HG03439 (cell line): ENCODE data around the gene PPP1R37.

Experiments
- ATAC-seq: cut with Tn5 transposase; IDR thresholded peaks from one replicate; pipeline ENCODE4 v1.9.1; 2021; ENCODE audit warnings: mild to moderate bottlenecking, moderate library complexity; ENCODE audit not compliant: unreplicated experiment

Gene PPP1R37

DNA sequence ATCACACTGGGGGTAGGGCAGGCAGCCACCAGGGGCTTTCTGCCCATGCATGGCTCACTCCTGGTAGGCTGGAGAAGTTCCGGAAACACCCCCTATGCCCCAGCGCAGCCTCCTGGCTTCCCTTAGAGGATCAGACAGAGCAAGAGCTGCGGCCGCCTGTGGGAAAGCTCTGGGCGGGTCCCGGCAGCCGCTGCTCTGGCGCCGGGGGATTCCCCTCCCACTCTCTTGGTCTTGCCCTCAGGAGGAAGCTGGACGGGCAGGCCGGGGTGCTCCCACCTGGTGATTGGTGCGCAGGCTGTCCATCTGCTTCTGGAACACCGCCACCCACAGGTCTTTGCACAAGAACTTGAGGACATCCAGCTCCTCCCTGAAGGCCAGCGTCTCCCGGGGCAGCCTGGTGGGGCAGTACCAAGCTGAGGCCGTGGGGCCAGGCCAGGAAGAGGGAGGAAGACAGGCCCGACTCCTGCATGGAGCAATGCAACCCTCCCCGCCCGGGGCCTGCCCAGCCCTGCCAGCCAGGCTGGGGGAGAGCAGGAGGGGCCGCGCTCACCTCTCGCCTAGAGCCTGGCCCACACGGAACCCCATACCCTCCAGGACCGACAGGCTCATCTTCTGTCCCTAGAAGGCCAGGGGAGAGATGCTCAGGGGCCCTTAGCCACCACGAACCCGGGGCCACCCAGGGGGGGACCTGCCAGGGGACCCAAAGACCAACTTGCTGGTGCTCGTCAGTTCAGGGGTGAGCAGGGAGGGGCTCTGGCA is 71.8 kb downstream of the PPP1R37 start:
- peak; percentile 58 for ATAC-seq

DNA sequence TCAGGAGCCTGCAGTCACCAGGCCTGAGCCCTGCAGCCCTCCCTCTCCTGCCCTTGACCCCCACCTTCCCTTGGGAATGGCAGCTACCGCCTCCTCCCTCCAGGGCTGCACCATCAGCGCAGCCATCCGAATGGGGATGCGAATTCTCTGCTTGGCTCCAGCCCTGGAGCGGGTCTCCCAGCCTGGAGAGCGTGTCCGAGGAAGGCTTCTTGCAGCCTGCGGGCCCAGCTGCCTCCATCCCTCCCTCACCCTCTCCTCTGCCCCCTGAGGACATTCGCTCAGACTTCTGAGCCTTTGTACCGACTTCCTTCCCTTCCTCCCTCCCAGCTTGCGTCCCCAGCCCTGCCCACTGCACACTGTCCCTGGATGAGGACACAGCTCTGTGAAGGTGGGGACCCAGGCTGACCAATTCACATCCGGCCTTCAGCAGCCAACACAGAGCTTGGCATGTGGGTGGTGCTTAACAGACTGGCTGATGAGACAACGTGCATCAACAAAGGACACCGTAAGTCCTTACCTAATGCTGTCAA is 73.8 kb downstream of the PPP1R37 start:
- no peak for ATAC-seq

DNA sequence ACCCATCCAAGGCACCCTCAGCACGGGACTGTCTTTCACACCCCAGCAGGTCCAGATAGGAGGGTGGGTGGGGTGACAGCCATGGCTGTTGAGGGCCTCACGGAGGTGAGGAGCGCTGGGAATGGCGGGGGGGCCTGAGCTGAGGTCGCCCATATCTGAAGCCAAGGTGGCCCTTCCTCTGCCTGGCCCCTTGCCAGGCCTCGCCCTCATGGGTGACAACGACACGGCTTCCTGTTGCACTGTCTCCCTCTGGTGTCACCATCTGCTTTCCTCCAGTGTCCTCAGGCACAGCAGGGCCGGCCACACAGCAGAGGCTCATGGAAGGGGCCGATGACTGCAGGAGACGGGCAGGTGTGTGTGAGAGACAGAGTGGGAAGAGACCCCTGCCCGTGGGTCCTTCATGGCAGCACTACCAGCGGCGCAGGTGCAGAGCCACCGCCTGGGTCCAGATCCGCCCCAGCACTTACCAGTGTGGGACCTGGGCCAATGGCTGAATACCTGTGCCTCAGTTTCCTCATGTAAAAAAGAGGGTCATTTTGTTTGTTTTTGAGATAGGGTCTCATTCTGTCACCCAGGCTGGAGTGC is 75.9 kb downstream of the PPP1R37 start:
- ATAC-seq, result no peak

DNA sequence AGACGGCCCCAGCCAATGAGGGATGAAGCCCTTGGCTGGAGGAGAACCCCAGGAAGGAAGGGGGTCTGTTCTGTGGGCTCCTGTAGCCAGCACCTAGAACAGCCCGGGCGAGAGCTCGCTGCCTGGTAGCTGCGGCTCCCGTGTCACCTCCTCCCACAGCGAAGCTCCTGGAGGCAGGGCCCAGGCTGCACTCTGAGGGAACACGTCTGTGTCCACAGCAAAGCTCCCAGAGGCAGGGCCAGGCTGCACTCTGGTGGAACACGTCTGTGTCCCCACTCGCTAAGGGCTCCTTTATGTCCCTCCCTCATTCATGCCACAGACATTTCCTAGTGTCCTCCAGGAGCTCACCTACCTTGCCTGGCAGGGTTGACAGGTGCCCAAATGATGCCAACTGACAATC is 76.6 kb downstream of the PPP1R37 start:
- ATAC-seq, result no peak

DNA sequence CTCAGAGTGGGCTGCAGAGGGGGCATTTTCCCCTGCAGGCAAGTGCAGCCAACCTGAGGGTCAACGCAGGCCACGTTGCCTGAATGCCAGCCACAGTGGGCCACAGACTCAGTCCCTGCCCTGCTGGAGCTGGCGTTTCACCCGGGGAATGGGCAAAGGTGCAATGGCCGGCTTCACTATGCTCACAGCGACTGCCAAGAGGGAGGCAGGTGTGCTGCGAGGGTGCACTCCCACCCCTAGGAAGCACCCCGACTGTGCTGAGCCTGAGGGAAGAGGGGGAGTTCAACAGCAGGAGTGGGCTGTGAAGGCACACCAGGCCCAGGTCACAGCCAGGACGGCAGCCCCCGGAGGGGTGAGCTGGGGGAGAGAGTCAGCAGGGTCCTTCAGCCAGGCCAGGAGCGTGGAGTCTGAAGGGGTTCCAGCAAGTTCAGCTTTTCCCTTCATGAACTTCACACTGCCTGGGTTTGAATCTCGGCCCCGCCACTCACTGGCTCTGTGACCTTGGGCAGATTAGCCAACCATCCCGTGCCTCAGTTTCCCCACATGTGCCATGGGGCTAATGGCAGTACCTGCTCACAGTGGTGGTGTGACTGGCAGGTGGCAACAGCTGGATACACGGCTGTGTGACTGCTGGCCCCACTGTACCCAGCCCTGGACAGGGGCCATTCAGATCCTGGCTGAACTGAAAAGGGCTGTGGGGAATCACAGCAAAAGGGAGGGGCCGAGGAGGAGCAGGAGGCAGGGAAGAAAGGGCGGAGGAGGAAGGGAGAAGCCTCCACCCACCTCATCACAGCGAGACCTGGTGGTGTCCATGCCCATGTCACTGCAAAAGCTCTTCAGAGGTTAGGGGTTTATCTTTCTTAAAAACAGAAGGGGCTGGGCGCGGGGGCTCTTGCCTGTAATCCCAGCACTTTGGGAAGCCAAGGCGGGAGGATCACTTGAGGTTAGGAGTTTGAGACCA is 77.4 kb downstream of the PPP1R37 start:
- ATAC-seq, result no peak

DNA sequence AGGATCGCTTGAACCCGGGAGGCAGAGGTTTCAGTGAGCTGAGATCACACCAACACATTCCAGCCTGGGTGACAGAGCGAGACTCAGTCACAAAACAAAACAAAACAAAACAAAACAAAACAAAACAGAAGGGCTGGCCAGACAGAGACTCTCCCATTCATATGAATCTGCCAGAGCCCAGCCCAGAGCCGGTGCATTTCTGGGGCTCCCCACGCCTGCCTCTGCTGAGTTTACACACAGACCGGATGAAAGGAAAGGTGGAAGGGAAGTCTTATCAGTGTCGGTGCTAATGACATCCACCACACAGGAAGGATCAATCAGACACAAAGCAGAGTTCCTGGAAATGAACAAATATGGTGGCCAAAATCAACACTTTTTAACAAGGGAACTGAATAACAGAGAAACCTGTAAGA is 78.2 kb downstream of the PPP1R37 start:
- ATAC-seq, result no peak

DNA sequence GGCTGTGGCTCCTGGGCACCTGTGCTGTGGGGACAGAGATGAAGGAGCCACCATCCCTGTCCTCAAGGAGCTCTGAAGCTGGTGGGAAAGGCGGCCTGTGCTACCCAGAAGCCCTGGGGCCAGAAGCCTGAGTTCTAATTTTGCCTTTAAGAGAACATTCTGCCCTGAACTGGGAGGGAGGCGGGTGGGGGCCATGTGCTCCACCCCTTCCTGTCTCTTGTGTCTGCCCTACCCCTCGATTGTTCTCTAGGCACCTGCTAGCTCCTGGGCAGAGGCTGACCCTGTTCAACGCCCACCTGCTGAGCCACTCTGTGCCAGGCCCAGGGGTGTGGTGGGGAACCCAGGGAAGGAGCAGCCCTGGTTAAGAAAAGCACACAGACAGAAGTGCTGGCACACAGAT is 79.2 kb downstream of the PPP1R37 start:
- ATAC-seq, result no peak

DNA sequence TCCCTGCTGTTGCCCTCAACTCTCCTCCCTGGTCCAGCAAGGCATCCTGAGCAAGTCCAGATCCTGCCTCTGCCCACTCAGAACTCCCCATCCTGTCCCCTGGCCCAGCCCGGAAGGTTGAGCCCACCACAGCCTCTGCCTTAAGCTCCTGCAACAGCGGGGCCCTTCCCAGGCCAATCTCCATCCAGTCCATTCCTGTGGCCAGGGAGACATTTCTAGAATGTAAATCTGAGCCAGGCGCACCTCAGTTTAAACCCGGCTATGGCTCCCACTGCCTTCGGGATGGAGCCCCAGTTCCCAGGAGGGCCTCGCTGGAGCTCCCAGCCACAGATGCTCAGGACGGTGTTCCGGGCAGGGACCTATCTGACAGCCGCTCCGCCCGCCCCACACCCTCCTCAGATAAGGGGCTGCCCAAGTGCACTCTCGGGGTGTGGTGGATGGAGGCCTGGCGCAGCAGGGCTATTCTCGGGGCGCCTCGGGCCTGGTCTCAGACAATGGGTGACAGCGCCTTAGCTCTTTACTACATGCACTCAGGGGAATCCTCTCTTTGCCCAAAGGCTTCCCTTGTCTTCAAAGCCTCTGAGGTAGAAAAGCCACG is 79.7 kb downstream of the PPP1R37 start:
- ATAC-seq, result no peak

DNA sequence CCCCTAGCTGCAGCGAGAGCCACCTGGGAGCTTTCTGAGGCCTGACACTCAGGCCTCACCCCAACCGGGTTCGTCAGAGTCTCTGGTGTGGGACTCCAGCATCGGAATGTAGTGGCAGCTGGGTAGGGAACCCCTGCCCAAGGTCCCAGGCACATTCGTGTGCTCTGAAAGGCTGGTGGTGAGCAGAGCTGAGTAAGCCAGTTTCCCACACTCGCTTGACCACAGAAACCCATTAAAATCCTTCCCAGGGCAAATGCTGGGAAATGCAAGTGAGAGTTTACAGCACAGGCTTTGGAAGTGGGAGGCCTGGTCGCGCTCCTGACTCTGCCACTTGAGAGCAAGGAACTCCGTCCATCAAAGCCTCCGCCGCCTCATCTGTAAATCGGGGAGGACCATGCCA is 80.8 kb downstream of the PPP1R37 start:
- ATAC-seq, result no peak

DNA sequence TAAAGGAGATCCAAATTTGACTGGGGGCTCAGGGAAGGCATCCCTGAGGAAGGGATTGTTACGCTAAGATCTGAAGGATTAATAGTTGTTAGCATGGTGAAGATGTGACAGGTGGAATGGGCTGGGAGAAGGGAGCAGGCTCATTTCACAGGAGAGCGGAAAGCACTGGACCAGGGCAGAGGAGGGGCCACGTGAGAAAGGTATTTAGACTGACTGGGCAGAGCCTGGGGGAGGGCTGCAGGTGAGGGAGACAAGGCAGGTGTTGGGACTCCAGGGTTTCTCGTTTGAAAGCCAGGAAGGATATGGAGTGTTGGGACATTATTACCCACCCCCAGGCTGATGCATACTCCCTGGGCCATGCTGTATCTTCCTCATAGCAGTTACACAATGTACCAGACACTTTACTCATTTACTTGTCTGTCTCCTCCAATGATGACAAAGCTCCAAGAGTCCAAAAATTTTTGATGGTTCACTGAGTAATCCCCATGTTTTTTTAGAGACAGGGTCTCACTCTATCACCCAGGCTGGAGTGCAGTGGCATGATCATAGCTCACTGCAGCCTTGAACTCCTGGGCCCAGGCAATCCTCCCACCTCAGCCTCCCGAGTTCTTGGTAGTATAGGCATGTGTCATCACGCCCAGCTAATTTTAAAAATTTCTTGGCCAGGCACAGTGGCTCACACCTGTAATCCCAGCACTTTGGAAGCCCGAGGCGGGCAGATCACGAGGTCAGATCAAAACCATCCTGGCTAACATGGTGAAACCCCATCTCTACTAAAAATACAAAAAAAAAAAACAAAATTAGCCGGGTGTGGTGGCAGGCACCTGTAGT is 82.8 kb downstream of the PPP1R37 start:
- ATAC-seq, result no peak

DNA sequence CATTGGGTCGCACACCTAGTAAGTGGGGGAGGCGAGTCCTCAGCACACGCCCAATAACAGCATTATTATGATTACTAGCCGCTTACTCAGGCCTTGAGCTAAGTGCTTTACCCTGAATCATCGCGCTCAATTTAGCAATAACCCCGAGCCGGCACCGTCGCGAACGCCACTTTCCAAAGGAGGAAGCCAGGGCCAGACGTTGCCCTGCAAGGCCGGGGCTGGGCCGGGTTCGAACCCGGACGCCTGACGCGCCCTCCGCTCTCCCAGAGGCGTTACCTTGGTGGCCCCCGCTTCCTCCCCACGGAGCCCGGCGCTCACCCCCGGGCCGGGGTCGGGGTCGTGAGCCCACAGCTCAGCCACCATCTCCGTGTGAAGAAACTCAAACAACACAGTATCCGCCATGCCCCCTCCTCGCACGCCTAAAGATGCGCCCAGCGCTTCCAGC is 84.9 kb downstream of the PPP1R37 start, which contains the start of gene TRAPPC6A:
Gene TRAPPC6A, minus strand, starts transcription at position 421 of the 445 bp plus-strand sequence. Its CDS starts 19 bp downstream, at position 402.
- peak; percentile 7 for ATAC-seq

DNA sequence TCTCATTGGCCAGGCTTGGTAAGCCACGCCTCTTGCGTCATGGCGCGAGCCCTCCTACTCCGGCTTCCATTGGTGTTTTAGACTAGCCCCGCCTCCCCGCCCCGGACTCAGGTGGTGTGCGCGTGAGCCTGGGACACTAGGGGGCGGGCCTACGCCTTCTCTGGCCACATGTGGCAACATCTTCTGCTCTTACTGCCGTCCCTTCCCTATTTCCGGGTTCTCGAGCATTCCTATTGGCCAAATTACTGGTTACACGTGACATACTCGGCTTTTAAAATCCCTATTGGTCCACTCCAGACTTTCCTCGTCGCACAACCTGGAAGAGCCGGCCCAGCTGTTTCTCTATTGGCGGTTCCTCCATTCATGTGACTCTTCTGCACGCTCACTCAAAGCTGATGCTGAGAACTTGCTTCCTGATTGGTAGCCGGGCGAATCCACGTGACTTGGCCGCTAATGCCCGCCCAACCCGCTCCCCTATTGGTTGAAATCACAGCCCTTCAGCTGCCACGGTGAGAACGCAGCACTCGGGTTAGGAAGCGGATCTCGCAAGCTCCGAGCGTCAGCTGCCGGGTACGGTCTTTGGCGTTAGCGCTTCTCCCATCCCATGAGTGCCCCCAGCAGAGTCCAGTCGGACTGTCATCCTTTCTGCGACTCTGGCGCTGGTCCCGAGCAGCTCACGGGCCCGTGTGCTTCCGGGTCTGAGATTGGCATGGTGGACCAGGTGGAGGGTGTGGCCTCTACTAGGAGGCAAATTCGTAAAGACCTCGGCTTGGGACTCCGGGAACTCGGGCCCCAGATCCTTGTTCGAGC is 85.5 kb downstream of the PPP1R37 start, which contains the start of gene BLOC1S3:
Gene BLOC1S3, plus strand, starts transcription at position 523 of the 810 bp plus-strand sequence. CDS start 513 bp downstream, outside the sequence.
- ATAC-seq, result peak; percentile 89

DNA sequence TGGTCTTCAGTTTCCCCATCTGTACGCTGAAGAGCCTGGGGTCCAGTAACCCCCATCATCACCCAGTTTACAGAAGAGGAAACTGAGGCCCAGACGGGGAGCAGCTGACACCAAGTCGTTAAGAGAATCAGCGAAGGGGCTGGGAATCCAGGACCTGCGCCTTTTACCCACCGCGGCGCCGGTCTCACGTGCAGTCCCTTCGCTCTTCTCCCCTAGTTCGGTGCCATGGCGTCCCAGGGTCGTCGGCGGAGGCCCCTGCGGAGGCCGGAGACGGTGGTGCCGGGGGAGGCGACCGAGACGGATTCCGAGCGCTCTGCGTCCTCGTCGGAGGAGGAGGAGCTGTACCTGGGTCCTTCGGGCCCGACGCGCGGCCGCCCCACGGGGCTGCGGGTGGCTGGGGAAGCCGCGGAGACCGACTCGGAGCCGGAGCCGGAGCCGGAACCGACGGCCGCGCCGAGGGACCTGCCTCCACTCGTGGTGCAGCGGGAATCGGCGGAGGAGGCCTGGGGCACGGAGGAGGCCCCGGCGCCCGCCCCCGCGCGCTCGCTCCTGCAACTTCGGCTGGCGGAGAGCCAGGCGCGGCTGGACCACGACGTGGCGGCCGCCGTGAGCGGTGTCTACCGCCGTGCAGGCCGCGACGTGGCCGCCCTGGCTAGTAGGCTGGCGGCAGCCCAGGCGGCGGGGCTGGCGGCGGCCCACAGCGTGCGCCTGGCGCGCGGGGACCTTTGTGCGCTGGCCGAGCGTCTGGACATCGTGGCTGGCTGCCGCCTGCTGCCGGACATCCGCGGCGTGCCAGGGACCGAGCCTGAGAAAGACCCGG is 86.3 kb downstream of the PPP1R37 start:
- ATAC-seq, result peak; percentile 1

DNA sequence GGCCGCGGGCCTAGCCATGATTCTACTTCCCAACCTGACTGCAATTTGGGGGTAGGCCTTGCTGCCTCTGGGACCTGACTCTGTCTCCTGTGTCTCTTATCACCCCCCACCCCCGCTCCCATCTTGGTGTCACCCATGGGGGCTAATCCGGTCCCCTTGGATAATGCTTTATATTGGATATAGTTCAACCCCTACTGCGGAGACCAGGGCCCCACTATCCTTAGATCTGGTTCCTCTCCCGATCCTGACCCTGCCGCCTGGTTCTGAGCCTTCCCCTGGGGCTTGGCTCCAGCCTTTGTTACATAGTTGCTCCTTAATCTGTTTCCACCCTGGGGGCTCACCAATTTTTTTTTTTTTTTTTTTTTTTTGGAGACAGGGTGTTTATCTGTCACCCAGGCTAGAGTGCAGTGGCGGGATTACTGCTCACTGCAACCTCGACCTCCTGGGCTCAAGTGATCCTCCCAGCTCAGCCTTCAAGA is 87.0 kb downstream of the PPP1R37 start:
- ATAC-seq, result no peak

DNA sequence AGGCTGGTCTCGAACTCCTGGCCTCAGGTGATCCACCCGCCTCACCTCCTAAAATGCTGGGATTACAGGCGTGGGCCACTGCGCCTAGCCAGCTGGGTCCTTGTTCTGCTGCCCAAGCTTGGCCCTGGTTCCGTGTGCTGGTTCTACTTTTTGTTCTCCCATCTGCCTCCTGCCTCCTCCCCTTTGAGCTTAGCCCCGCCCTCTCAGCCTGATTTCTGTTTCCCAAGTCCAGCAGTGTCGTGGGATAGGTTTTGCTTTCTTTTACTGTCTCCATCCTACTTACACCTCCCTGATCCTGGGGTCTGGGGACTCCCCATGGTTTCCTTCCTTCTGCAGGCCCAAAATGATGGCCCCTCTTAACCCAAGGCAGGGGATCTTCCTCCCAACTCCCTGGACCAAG is 88.0 kb downstream of the PPP1R37 start:
- no peak for ATAC-seq

DNA sequence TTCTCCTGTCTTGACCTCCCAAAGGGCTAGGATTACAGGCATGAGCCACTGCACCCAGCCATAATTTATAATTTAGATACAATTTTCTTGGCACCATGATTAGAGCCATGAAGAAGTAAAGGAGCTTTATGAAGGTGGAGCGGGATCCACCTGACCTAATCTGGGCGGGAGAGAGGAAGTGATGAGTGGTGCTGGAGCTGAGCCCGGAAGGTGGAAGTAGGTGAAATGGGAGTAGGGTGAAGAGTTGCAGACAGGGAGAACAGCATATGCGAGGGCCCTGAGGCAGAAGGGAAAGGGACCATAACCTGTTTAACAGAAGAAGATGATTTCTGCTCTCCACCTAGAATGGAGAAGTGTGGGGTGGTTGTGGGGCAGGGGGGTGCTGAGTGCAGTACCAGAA is 89.8 kb downstream of the PPP1R37 start:
- ATAC-seq, result no peak

DNA sequence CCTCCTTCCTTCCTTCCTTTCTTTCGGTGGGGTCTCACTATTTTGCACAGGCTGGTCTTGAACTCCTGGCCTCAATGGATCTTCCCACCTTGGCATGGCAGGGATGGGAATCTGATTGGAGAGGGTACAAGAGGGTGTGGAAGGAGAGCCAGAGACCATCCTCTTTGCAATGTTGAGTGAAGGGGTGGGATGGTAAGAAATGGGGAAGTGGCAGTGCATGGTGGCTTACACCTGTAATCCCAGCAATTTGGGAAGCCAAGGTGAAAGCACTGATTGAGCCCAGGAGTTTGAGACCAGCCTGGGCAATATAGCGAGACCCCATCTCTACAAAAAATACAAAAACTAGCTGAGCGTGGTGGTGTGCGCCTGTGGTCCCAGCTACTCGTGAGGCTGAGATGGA is 91.1 kb downstream of the PPP1R37 start:
- ATAC-seq, result no peak
